ENCODE data around the gene ATP13A1.
A peak's percentile ranks its signal among the peaks of the same experiment; 100 is the strongest.

DNA sequence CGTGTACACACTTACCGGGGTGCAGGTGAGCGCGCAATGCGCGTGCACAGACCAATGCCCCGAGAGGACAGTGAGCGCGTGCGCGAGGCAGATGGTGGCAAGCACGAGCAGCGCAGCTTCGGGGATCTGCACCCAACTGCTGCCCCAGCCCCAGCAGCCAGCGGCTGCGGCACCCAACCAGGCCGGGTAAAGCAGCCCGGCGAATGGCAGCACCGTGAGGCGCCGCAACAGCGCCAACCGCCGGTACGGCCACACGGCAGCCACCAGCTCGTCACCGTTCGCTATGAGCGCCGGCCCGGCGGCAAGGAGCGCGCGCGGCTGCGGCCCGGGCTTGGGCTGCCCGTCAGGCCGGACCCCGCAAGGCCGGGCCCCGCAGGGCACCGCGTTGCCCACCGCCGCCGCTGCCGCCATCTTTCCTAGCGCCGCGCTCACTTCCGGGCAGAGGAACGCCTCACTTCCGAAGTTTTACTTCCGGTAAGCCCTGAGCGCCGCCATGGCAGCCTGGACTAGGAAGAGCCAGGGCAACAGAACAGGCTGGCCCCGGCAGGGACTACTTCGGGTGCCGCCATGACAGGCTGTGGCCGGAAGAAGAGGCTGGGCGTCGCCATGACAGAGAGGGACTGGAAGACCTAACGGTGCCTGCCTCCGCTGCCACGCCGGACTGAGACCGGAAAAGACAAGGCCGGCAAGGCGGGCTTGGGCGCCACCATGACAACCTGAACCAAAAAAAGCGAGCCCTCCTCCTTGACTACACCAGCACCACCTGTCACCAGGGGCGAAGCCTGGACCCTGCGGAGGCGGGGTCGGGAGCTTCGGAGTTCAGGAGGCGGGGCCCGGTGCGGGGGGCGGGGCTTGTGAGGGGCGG lies at the start of gene ATP13A1:
- TF ChIP-seq POLR2A (IDR thresholded peaks at IDR 0.05), result peak in 1 of 2 donors; percentile 67
- TF ChIP-seq POLR2AphosphoS5 (IDR thresholded peaks at IDR 0.05), result peak; percentile 4 to 95 (median 89)
